HG03354 (cell line): Measurements from ENCODE around the gene PDLIM7.

Source experiments
- ATAC-seq: cut with Tn5 transposase; IDR thresholded peaks from one replicate; pipeline ENCODE4 v1.9.1; 2021; ENCODE audit warnings: mild to moderate bottlenecking; ENCODE audit not compliant: unreplicated experiment, poor library complexity, severe bottlenecking

Gene PDLIM7

DNA sequence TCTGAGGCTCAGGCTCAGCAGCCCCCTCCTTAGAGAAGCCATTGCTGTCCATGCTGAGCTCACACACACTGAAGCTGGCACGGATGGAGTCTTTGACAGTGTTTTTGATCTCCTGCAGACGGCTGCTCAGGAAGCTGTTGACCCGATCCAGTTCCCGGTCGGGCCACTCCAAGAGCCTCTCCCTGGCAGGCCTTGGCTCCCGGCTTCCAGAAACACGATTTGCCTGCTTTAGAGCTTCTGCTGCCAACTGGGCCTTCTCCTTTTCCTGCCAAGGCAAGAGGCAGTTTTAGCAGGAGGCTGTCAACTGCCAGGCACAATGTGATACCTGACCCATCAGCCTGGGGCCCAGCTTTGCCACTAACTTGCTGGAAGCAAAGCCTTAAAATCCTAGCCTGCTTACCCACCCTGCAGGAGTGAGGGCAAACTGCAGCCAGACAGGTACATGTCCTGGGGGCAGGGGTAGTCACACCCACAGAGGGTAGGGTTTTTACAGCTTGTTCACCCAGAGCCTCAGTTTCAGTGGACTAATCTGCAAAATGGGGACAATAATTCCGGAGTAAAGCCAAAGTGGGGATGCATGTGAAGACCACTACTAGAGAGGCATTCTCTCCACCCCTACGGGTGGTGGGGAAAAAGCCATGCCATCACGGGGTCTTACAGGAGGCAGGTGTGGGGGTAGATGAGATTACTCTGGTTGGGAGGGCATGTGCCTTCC is 27.7 kb upstream of the PDLIM7 start:
- no peak for ATAC-seq

DNA sequence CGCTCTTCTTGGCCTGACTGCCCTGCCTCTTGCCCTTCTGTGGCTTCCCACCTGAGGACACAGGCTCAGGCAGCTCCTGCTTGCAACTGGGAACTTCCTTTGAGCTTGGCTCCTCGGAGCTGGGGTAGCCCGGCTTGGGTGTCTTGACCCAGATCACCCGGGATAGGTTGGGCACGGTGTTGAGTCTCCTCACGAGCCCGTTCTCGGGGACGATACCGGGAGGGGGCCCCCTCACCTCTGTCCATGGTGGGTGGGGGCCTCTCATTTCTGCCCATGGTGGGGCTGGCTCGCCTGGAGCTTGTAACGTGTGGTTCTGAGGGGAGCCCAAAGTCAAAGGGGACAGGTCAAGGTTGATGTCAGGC is 27.1 kb upstream of the PDLIM7 start:
- ATAC-seq: no peak

- ATAC-seq: no peak
Observed at GRCh38 chr5:177523711-177524538, 26.5 kb upstream of the PDLIM7 start.

DNA sequence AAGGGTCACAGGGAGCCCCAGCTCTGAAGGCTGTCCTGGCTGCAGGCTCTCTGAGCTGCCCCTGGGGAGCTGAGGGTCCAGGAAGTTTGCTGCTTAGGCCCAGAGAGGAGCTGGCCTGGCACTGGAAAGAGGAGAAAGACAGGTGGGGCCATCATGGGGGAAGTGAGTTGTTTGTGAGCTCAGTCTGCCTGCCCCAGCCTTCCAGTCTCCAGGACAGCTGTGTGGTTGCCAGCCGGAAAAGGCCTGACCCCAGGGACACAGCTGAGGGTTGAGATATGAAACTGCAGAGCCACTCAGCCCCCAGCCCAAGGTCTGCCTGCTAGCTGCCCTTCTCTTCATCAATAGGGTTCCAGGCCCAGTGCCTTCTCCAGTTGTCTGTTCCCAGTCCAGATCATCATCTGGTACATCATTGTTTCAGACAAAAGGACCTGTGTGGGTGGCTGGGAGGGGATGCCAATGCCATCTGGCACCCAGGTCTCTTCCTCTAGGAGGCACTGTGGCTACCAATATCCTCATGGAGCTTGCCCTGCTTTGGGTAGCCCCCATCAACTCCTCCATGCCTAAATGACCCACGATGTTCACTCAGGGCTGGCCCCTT is 23.6 kb upstream of the PDLIM7 start:
- ATAC-seq: no peak

GRCh38 chr5:177520271-177520670 is 22.9 kb upstream of the PDLIM7 start:
- no peak for ATAC-seq

- ATAC-seq: no peak
Observed at GRCh38 chr5:177519463-177520235, 22.2 kb upstream of the PDLIM7 start.

DNA sequence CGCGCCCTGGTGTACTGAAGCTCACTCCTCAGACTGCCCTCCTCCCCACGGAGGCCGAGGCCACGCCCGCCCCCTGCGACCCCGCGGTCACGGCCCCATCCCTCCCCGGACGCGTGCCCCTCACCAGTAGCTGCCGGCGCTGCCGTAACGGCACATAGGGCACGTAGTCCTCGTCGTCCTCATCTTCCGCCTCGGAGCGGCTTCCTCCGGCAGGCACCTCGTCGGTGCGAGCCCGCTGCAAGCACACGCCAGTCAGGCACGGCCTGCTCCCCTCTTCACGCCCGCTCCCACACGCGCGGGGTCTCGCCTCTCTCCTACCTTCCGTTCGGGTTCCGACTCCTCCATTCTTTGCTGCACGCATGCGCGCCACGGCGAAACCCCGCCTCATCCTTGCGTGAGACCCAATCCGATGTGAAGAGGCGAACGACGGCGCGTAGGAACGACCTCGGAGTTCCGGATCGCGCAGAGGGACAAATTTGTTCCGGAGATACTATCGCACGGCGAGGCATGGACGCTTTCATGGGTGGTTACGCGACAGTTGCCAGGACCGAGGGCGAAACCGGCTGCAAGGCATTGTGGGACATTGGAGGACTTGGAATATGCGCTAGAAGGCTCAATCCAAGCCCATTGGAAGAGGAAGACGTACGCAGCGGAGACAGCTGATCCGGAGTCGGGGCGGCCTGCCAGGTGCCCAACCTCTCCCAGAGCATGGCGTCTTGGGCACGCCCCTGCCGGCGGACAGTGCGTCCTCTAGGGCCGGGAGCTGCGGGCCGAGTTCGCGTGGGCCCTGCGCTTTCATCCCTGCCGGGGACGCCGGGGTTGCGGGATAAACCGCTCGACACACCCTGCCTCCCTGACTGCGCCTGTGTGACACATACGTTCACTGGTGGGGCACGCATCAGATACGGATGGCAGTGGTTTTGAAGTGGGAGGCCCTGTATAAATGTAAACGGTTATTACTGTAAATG is 19.5 kb upstream of the PDLIM7 start, which contains the start of gene DDX41:
Gene DDX41, minus strand, starts transcription at position 361 of the 968 bp plus-strand sequence. Its CDS starts 16 bp downstream, at position 345.
- peak; percentile 86 for ATAC-seq

GRCh38 chr5:177515580-177515979 is 18.2 kb upstream of the PDLIM7 start:
- ATAC-seq: no peak

- no peak for ATAC-seq
Observed at GRCh38 chr5:177514541-177514940, 17.1 kb upstream of the PDLIM7 start.

- ATAC-seq: no peak
Observed at GRCh38 chr5:177513500-177513899, 16.1 kb upstream of the PDLIM7 start.

- ATAC-seq: no peak
Observed at GRCh38 chr5:177512736-177513380, 15.5 kb upstream of the PDLIM7 start.

DNA sequence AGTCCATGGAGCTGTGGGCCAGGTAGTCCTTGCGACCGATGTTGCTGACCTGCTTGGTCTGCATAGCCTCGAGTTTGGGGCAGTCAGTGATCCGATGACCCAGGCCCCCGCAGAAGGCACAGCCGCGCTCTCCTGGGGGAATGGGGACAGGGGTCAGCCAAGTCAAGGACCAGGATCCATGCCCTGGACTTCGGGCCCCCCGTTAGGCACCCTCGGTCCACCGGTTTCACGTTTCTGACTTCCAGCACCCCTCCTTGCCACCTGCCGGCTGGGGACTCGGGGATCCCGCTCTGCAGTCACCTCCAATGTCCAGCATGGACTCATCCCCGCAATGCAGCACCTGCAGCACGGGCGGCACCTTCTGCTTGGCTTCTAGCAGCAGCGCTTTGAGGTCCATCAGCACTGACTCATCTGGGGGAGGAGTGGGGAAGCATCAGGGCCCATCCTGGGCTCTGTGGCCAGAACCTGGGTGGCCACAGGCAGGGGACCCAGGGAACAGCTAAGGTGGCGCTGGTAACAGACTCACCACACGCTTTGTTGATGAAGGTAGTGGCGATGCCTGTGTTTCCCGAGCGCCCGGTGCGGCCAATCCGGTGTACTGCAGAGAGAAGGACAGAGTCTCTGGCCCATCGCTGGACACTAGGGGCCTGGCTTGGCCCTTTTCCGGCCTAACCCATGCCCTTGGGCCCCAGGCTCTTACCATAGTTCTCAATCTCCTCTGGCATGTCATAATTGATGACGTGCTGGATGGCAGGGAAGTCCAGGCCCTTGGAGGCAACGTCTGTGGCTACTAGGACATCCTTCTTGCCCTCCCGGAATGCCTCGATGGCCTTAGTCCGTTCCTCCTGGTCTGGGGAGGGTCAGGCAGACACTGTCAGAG is 14.6 kb upstream of the PDLIM7 start:
- no peak for ATAC-seq

GRCh38 chr5:177511181-177511580 is 13.8 kb upstream of the PDLIM7 start:
- ATAC-seq: no peak

GRCh38 chr5:177510567-177511053 is 13.2 kb upstream of the PDLIM7 start:
- peak; percentile 45 for ATAC-seq

GRCh38 chr5:177509991-177510566 is 12.7 kb upstream of the PDLIM7 start:
- ATAC-seq: peak; percentile 44

DNA sequence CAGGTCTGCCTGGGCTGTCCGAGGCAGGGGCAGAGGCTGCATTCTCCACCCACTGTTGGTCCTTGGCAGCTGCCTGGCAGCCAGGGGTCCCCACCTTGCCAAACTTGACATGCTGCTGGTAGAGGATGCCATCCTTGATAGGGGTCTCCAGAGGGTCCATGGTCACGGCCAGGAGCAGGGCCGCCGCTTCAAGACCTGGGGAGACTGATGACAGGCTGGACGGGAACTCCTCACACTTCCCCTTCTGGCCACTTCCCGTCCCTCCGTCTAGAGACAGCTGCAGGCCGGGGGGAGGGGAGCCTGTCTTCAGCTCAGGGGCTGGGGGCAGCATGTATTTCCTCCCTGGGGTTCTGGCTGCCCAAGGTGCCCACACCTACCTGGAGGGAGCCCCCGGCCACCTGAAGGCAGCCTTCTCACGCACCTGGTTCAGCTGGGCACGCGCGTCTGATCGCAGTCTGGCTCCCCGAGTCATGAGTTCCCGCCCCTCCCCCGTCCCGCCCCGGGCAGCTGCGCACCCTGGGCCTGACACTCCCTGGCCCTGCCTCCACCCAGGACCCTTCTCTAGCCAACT is 12.1 kb upstream of the PDLIM7 start, which contains the start of gene DOK3:
Gene DOK3, minus strand, starts transcription at position 446 of the 571 bp plus-strand sequence. Its CDS starts 286 bp downstream, at position 160.
- ATAC-seq: peak; percentile 34
